Natural killer cell (primary cell): Measurements from ENCODE around the gene MAN2A2. TPM values are rescaled to one million over a fixed set of nuclear protein-coding genes. Genes with fewer than 3 reads are reported as not detected.

Experiments used
- ATAC-seq, 3 donors: fragments of 150-1000 bp in 2 of 3; fragments of 200-7000 bp in 1 of 3; cut with Tn5 transposase; 1 replicate in 1 of 3; 2 replicates in 2 of 3; pipeline ENCODE4 v1.10.0; 2021; ENCODE audit warnings: mild to moderate bottlenecking in 2 of 3, moderate library complexity in 2 of 3
- DNase-seq, 2 donors: peaks; one replicate each; pipeline versions ENCODE4 v3.0.0 to v3.0.0-alpha.2; 2013 to 2021; ENCODE audit warnings: mixed read lengths in 1 of 2
- H3K27ac ChIP-seq: one replicate; pipeline ENCODE4 v1.5.1; 2013; ENCODE audit warnings: mild to moderate bottlenecking, low read length
- H3K27me3 ChIP-seq: one replicate; pipeline ENCODE4 v1.6.1; 2013; ENCODE audit warnings: low read length; ENCODE audit not compliant: control insufficient read depth, insufficient read depth
- H3K36me3 ChIP-seq: one replicate; pipeline ENCODE4 v1.6.1; 2013; ENCODE audit warnings: low read length; ENCODE audit not compliant: control insufficient read depth, insufficient read depth
- H3K4me1 ChIP-seq: one replicate; pipeline ENCODE4 v1.6.1; 2013; ENCODE audit warnings: low read length; ENCODE audit not compliant: control insufficient read depth, insufficient read depth
- H3K4me3 ChIP-seq: one replicate; pipeline ENCODE4 v1.5.1; 2013; ENCODE audit warnings: low read length
- H3K9me3 ChIP-seq: one replicate; pipeline ENCODE4 v1.6.1; 2013; ENCODE audit warnings: low read length; ENCODE audit not compliant: control insufficient read depth, insufficient read depth
- H3K27ac Mint-ChIP-seq, 2 donors: one replicate each; pipeline ENCODE4 v1.8.0; 2022; ENCODE audit warnings: mild to moderate bottlenecking in 2 of 2, mixed read lengths in 2 of 2, moderate library complexity in 1 of 2
- H3K27me3 Mint-ChIP-seq, 2 donors: one replicate each; pipeline ENCODE4 v1.8.0; 2022; ENCODE audit warnings: low read depth in 2 of 2, mixed read lengths in 2 of 2
- H3K36me3 Mint-ChIP-seq: one replicate; pipeline ENCODE4 v1.8.0; 2022; ENCODE audit warnings: mixed read lengths
- H3K4me1 Mint-ChIP-seq, 2 donors: one replicate each; pipeline ENCODE4 v1.8.0; 2022; ENCODE audit warnings: mixed read lengths in 2 of 2
- H3K4me3 Mint-ChIP-seq: one replicate; pipeline ENCODE4 v1.8.0; 2022; ENCODE audit warnings: mild to moderate bottlenecking, moderate library complexity, mixed read lengths
- H3K9me3 Mint-ChIP-seq, 2 donors: one replicate each; pipeline ENCODE4 v1.8.0; 2022; ENCODE audit warnings: mixed read lengths in 2 of 2
- CTCF ChIP-seq: fragments of 200-600 bp; IDR thresholded peaks from one replicate; pipeline ENCODE4 v1.8.0; 2022; ENCODE audit warnings: antibody characterized with exemption
- WGBS: methylation state at CpG from one replicate; pipeline ENCODE4 v1.1.7; 2013; ENCODE audit warnings: missing lambda C conversion rate; ENCODE audit not compliant: insufficient coverage; 5-methylcytosine and 5-hydroxymethylcytosine counted together
- intact Hi-C: fragments of 100-400 bp; cut with micrococcal nuclease; formaldehyde crosslinking; loops from one replicate; pipeline ENCODE4 v1.14.2; 2022
- total RNA-seq, 4 donors: library from RNA; stranded (reverse); fragments of 120-200 nt in 1 of 4; gene quantifications; one replicate each; pipeline versions ENCODE4 v1.2.3 to v1.2.4, GENCODE V29; 2013 to 2022

The MAN2A2 gene
- total RNA-seq, 3 donors from 2014 or later (not counting 1 experiment from before 2014, with no cell fraction given) = 158 to 200 (median 177) TPM

GRCh38 chr15:90939756-90940155 is 36.7 kb downstream of the MAN2A2 start:
- DNase-seq (no peak), ATAC-seq (no peak)
- peaks cover 52% of the 10 kb centered on the region for H3K36me3 ChIP-seq
- H3K9me3 ChIP-seq = no peaks in the 10 kb centered on the region
- Mint-ChIP-seq H3K27ac (no peak overlapping the region), H3K27me3 (no peaks in the 10 kb centered on the region), H3K9me3 (no peaks in the 10 kb centered on the region), H3K4me1 (peaks cover 15 to 20% of the 10 kb centered on the region in 2 donors), H3K36me3 (no peaks in the 10 kb centered on the region), H3K4me3 (no peak overlapping the region)
- intact Hi-C loops = no loop called here
- 91% methylated on average over 7 of the region's 7 CpGs for WGBS
- H3K27me3 ChIP-seq = no peaks in the 10 kb centered on the region
- TF ChIP-seq CTCF = no peak
- H3K4me1 ChIP-seq = peaks cover 15% of the 10 kb centered on the region
- H3K4me3 ChIP-seq = no peak overlapping the region
- H3K27ac ChIP-seq = no peak overlapping the region

- intact Hi-C loops = no loop called here
- Histone ChIP-seq H3K9me3 (no peaks in the 10 kb centered on the region), H3K27ac (no peak overlapping the region), H3K27me3 (no peaks in the 10 kb centered on the region), H3K4me3 (no peak overlapping the region), H3K36me3 (peaks cover 57% of the 10 kb centered on the region), H3K4me1 (peaks cover 5% of the 10 kb centered on the region)
- H3K4me3 Mint-ChIP-seq = no peak overlapping the region
- H3K36me3 Mint-ChIP-seq = no peaks in the 10 kb centered on the region
- DNase-seq = no peak
- no peak for TF ChIP-seq CTCF
- H3K4me1 Mint-ChIP-seq = peaks cover 9 to 10% of the 10 kb centered on the region in 2 donors
- H3K27ac Mint-ChIP-seq = no peak overlapping the region
- H3K27me3 Mint-ChIP-seq = no peaks in the 10 kb centered on the region
- H3K9me3 Mint-ChIP-seq = no peaks in the 10 kb centered on the region
- ATAC-seq = no peak
- WGBS = 97% methylated on average over 4 of the region's 4 CpGs
Observed at GRCh38 chr15:90941038-90941437, 37.9 kb downstream of the MAN2A2 start.

- Mint-ChIP-seq H3K4me3 (no peak overlapping the region), H3K27me3 (no peaks in the 10 kb centered on the region), H3K4me1 (no peaks in the 10 kb centered on the region), H3K27ac (no peak overlapping the region), H3K36me3 (no peaks in the 10 kb centered on the region), H3K9me3 (no peaks in the 10 kb centered on the region)
- no peak for DNase-seq
- ATAC-seq = no peak
- H3K36me3 ChIP-seq = peaks cover 72% of the 10 kb centered on the region
- intact Hi-C loops = no loop called here
- no peak overlapping the region for H3K4me3 ChIP-seq
- no peak for TF ChIP-seq CTCF
- H3K27ac ChIP-seq = no peak overlapping the region
- 94% methylated on average over 12 of the region's 12 CpGs for WGBS
- H3K27me3 ChIP-seq = no peaks in the 10 kb centered on the region
- no peaks in the 10 kb centered on the region for H3K4me1 ChIP-seq
- H3K9me3 ChIP-seq = no peaks in the 10 kb centered on the region
Observed at GRCh38 chr15:90942354-90943120, 39.4 kb downstream of the MAN2A2 start.

- DNase-seq (no peak), ATAC-seq (no peak)
- Mint-ChIP-seq H3K4me1 (no peaks in the 10 kb centered on the region), H3K4me3 (no peak overlapping the region), H3K27me3 (no peaks in the 10 kb centered on the region), H3K9me3 (no peaks in the 10 kb centered on the region), H3K36me3 (no peaks in the 10 kb centered on the region), H3K27ac (no peak overlapping the region)
- 87% methylated on average over 7 of the region's 7 CpGs for WGBS
- no peak overlapping the region for H3K27ac ChIP-seq
- no peaks in the 10 kb centered on the region for H3K27me3 ChIP-seq
- no peaks in the 10 kb centered on the region for H3K9me3 ChIP-seq
- no peak overlapping the region for H3K4me3 ChIP-seq
- H3K4me1 ChIP-seq = no peaks in the 10 kb centered on the region
- no peak for TF ChIP-seq CTCF
- intact Hi-C loops = no loop called here
- peaks cover 81% of the 10 kb centered on the region for H3K36me3 ChIP-seq
Observed at GRCh38 chr15:90945091-90945490, 42.0 kb downstream of the MAN2A2 start.
